Liver (tissue), 9 donors: ENCODE measurements around the gene CSTPP1. TPM values are rescaled to one million over a fixed set of nuclear protein-coding genes. Genes with fewer than 3 reads are reported as not detected.

Experiments
- DNase-seq: peaks from one replicate; pipeline ENCODE4 v3.0.0-alpha.2; 2017; ENCODE audit warnings: low spot score
- H3K27ac ChIP-seq, 2 donors: one replicate each; pipeline ENCODE4 v1.7.0; 2013; ENCODE audit warnings: inconsistent platforms in 2 of 2, low read length in 2 of 2, control low read depth in 1 of 2, low read depth in 1 of 2, mild to moderate bottlenecking in 1 of 2
- H3K27me3 ChIP-seq, 4 donors: one replicate each; pipeline versions ENCODE4 v1.6.1 to v1.7.0; 2013; ENCODE audit warnings: low read length in 3 of 4, inconsistent platforms in 1 of 4, mild to moderate bottlenecking in 1 of 4, moderate library complexity in 1 of 4; ENCODE audit not compliant: control insufficient read depth in 4 of 4, insufficient read depth in 4 of 4
- H3K36me3 ChIP-seq, 4 donors: one replicate each; pipeline versions ENCODE4 v1.6.1 to v1.7.0; 2013; ENCODE audit warnings: low read length in 3 of 4, mild to moderate bottlenecking in 3 of 4, low read depth in 1 of 4, moderate library complexity in 1 of 4; ENCODE audit not compliant: control insufficient read depth in 4 of 4, insufficient read depth in 3 of 4
- H3K4me1 ChIP-seq, 4 donors: one replicate each; pipeline versions ENCODE4 v1.6.1 to v1.7.0; 2013; ENCODE audit warnings: low read length in 3 of 4, mild to moderate bottlenecking in 3 of 4, moderate library complexity in 1 of 4; ENCODE audit not compliant: control insufficient read depth in 4 of 4, insufficient read depth in 4 of 4
- H3K4me3 ChIP-seq, 3 donors: one replicate each; pipeline versions ENCODE4 v1.6.1 to v1.7.0; 2013; ENCODE audit warnings: low read length in 3 of 3, control low read depth in 1 of 3, low read depth in 1 of 3, mild to moderate bottlenecking in 1 of 3
- H3K9ac ChIP-seq, 2 donors: one replicate each; pipeline ENCODE4 v1.7.0; 2013; ENCODE audit warnings: low read length in 2 of 2, mild to moderate bottlenecking in 2 of 2, moderate library complexity in 2 of 2, control low read depth in 1 of 2, low read depth in 1 of 2
- H3K9me3 ChIP-seq, 4 donors: one replicate each; pipeline versions ENCODE4 v1.6.1 to v1.7.0; 2013; ENCODE audit warnings: low read length in 3 of 4; ENCODE audit not compliant: control insufficient read depth in 4 of 4
- EGR1 ChIP-seq, 2 donors: IDR thresholded peaks; 2 replicates each; pipeline ENCODE4 v1.6.1; 2016 to 2018; ENCODE audit warnings: antibody characterized with exemption in 2 of 2, low read depth in 2 of 2
- FOXA1 ChIP-seq: IDR thresholded peaks from 2 replicates; pipeline ENCODE4 v1.6.1; 2016; ENCODE audit warnings: antibody characterized with exemption
- FOXA2 ChIP-seq: IDR thresholded peaks from 2 replicates; pipeline ENCODE4 v1.6.1; 2016; ENCODE audit warnings: antibody characterized with exemption
- GABPA ChIP-seq, 2 donors: IDR thresholded peaks in 1 of 2; conservative IDR thresholded peaks in 1 of 2; 2 replicates each; pipeline ENCODE4 v1.6.1; 2016; ENCODE audit warnings: antibody characterized with exemption in 2 of 2, mild to moderate bottlenecking in 1 of 2, moderate library complexity in 1 of 2
- HNF4A ChIP-seq, 2 donors: conservative IDR thresholded peaks; 2 replicates each; pipeline ENCODE4 v1.6.1; 2016; ENCODE audit warnings: antibody characterized with exemption in 2 of 2, mild to moderate bottlenecking in 2 of 2
- HNF4G ChIP-seq: IDR thresholded peaks from 2 replicates; pipeline ENCODE4 v1.6.1; 2016; ENCODE audit warnings: antibody characterized with exemption
- JUND ChIP-seq, 2 donors: IDR thresholded peaks; 2 replicates each; pipeline ENCODE4 v1.6.1; 2016; ENCODE audit warnings: antibody characterized with exemption in 2 of 2
- NR2F2 ChIP-seq: IDR thresholded peaks from 2 replicates; pipeline ENCODE4 v1.6.1; 2016; ENCODE audit warnings: antibody characterized with exemption
- RAD21 ChIP-seq, 2 donors: IDR thresholded peaks; 2 replicates each; pipeline ENCODE4 v1.6.1; 2016; ENCODE audit warnings: antibody characterized with exemption in 2 of 2, mild to moderate bottlenecking in 2 of 2
- RXRA ChIP-seq, 2 donors: IDR thresholded peaks; 2 replicates each; pipeline ENCODE4 v1.6.1; 2017 to 2018; ENCODE audit warnings: antibody characterized with exemption in 2 of 2, mild to moderate bottlenecking in 1 of 2
- SP1 ChIP-seq: IDR thresholded peaks from 2 replicates; pipeline ENCODE4 v1.6.1; 2018; ENCODE audit warnings: antibody characterized with exemption, mild to moderate bottlenecking
- TAF1 ChIP-seq: conservative IDR thresholded peaks from 2 replicates; pipeline ENCODE4 v1.6.1; 2016; ENCODE audit warnings: antibody characterized with exemption, mild to moderate bottlenecking
- YY1 ChIP-seq: IDR thresholded peaks from 2 replicates; pipeline ENCODE4 v1.6.1; 2016; ENCODE audit warnings: antibody characterized with exemption, mild to moderate bottlenecking
- WGBS: extraction: QIAGEN DNeasy Blood & Tissue Kit; methylation state at CpG from one replicate; pipeline ENCODE4 v1.1.7; 2013; 5-methylcytosine and 5-hydroxymethylcytosine counted together
- polyA plus RNA-seq, 2 donors: library from polyadenylated mRNA; stranded (reverse) in 1 of 2; unstranded in 1 of 2; fragments of 200-250 nt in 1 of 2; fragments of >200 nt in 1 of 2; fragmentation: Nextera tagmentation in 1 of 2; extraction: Ambion mirVana in 1 of 2; gene quantifications; one replicate each; pipeline versions ENCODE4 v1.2.1 to v1.2.3, GENCODE V29; 2013 to 2015
- total RNA-seq, 2 donors: library from RNA; depleted of rRNA; stranded (reverse); fragments of >200 nt; gene quantifications; one replicate each; pipeline ENCODE4 v1.2.3, GENCODE V29; 2014
- TF ChIP-seq, protein P1 (sequence below): IDR thresholded peaks from 2 replicates; pipeline ENCODE4 v1.6.1; 2016; ENCODE audit warnings: antibody characterized with exemption, mild to moderate bottlenecking
- TF ChIP-seq, protein P2 (sequence below): fragments of 150-350 bp; IDR thresholded peaks from 2 replicates; pipeline ENCODE4 v1.5.1; 2017; ENCODE audit warnings: improper control_type of control experiment, low read depth, low read length; ENCODE audit not compliant: missing input control
- TF ChIP-seq, protein P3 (sequence below): IDR thresholded peaks from 2 replicates; pipeline ENCODE4 v1.6.1; 2016; ENCODE audit warnings: antibody characterized with exemption
- TF ChIP-seq, protein P4 (sequence below): IDR thresholded peaks from 2 replicates; pipeline ENCODE4 v1.6.1; 2016; ENCODE audit warnings: antibody characterized with exemption
- TF ChIP-seq, protein P5 (sequence below): IDR thresholded peaks from 2 replicates; pipeline ENCODE4 v1.6.1; 2016; ENCODE audit warnings: antibody characterized with exemption
- donor health status: healthy.
- donor health status: healthy.
- donor health status: healthy.
- donor health status: healthy.
- donor health status: healthy.

CSTPP1 gene
- total and polyA plus RNA-seq, 4 donors = 5.4 to 6.6 (median 5.7) TPM

DNA sequence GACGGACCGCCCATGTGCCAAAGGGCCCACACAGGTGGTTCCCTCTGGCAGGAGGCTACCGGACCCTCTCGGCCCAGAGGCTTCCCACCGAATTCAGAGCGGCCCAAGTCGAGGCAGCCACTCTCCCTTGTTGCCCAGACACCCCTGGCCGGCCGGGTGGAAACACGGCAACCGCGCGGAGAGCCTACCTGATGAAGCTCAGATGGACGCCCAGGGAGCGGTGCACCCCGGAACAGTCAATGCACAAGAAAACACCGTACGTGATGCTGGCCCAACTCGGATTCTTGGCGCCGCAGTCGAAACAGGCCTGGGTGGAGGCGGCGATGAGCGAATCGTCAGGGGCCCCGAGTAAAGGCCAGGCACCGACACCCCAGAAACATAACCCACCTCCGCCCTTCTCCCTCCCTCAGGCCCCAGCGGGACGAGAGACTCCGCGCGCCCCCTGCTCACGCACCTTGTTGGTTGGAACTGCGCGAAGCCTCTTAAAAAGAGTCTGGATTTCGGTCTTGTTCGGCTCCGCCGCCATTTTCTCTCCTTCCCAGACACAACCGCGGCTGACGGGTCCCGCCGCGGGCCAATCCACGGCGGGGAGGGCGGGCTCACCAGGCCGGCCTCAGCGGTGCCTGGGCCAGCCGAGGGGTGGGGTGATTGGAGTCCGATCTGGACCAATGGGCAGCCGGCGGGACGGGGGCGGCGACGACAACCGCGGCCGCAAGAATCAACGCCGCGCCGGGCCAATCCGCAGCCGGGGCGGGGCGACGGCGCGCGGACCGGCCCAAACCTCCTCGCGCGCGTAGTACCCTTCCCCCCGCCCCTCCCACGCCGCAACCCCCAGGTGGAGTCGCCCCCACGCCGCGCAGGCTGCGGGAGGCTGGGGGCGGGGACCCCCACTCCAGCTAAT lies 240.0 kb downstream of the CSTPP1 start, which contains the start of gene ARFGAP2:
TSS of gene ARFGAP2 (minus strand) at position 552 of the 901 bp plus-strand sequence. CDS start at position 526, 26 bp downstream.
- peaks cover 6 to 20% (median 17%) of the 10 kb centered on the region in 4 donors for H3K36me3 ChIP-seq
- H3K9ac ChIP-seq = peak within 1 kb of the TSS; percentile 95 to 97
- H3K27me3 ChIP-seq = no peaks in the 10 kb centered on the region
- TF ChIP-seq NR2F2 = no peak
- TF ChIP-seq YY1 = peak; percentile 98
- TF ChIP-seq, protein P1, sequence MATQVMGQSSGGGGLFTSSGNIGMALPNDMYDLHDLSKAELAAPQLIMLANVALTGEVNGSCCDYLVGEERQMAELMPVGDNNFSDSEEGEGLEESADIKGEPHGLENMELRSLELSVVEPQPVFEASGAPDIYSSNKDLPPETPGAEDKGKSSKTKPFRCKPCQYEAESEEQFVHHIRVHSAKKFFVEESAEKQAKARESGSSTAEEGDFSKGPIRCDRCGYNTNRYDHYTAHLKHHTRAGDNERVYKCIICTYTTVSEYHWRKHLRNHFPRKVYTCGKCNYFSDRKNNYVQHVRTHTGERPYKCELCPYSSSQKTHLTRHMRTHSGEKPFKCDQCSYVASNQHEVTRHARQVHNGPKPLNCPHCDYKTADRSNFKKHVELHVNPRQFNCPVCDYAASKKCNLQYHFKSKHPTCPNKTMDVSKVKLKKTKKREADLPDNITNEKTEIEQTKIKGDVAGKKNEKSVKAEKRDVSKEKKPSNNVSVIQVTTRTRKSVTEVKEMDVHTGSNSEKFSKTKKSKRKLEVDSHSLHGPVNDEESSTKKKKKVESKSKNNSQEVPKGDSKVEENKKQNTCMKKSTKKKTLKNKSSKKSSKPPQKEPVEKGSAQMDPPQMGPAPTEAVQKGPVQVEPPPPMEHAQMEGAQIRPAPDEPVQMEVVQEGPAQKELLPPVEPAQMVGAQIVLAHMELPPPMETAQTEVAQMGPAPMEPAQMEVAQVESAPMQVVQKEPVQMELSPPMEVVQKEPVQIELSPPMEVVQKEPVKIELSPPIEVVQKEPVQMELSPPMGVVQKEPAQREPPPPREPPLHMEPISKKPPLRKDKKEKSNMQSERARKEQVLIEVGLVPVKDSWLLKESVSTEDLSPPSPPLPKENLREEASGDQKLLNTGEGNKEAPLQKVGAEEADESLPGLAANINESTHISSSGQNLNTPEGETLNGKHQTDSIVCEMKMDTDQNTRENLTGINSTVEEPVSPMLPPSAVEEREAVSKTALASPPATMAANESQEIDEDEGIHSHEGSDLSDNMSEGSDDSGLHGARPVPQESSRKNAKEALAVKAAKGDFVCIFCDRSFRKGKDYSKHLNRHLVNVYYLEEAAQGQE = peak; percentile 46
- TF ChIP-seq, protein P2, sequence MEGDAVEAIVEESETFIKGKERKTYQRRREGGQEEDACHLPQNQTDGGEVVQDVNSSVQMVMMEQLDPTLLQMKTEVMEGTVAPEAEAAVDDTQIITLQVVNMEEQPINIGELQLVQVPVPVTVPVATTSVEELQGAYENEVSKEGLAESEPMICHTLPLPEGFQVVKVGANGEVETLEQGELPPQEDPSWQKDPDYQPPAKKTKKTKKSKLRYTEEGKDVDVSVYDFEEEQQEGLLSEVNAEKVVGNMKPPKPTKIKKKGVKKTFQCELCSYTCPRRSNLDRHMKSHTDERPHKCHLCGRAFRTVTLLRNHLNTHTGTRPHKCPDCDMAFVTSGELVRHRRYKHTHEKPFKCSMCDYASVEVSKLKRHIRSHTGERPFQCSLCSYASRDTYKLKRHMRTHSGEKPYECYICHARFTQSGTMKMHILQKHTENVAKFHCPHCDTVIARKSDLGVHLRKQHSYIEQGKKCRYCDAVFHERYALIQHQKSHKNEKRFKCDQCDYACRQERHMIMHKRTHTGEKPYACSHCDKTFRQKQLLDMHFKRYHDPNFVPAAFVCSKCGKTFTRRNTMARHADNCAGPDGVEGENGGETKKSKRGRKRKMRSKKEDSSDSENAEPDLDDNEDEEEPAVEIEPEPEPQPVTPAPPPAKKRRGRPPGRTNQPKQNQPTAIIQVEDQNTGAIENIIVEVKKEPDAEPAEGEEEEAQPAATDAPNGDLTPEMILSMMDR = no peak
- no peak for TF ChIP-seq HNF4A (conservative IDR thresholded peaks at IDR 0.05)
- no peak for TF ChIP-seq FOXA2
- peak in 1 of 2 donors; percentile 32 for TF ChIP-seq GABPA (IDR thresholded peaks at IDR 0.05 in 1 of 2, conservative IDR thresholded peaks at IDR 0.05 in 1 of 2)
- TF ChIP-seq FOXA1 = no peak
- TF ChIP-seq, protein P3, sequence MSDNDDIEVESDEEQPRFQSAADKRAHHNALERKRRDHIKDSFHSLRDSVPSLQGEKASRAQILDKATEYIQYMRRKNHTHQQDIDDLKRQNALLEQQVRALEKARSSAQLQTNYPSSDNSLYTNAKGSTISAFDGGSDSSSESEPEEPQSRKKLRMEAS = peak; percentile 0
- TF ChIP-seq JUND (IDR thresholded peaks at IDR 0.05) = no peak
- TF ChIP-seq, protein P4, sequence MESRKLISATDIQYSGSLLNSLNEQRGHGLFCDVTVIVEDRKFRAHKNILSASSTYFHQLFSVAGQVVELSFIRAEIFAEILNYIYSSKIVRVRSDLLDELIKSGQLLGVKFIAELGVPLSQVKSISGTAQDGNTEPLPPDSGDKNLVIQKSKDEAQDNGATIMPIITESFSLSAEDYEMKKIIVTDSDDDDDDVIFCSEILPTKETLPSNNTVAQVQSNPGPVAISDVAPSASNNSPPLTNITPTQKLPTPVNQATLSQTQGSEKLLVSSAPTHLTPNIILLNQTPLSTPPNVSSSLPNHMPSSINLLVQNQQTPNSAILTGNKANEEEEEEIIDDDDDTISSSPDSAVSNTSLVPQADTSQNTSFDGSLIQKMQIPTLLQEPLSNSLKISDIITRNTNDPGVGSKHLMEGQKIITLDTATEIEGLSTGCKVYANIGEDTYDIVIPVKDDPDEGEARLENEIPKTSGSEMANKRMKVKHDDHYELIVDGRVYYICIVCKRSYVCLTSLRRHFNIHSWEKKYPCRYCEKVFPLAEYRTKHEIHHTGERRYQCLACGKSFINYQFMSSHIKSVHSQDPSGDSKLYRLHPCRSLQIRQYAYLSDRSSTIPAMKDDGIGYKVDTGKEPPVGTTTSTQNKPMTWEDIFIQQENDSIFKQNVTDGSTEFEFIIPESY = no peak
- TF ChIP-seq, protein P5, sequence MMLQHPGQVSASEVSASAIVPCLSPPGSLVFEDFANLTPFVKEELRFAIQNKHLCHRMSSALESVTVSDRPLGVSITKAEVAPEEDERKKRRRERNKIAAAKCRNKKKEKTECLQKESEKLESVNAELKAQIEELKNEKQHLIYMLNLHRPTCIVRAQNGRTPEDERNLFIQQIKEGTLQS = no peak
- TF ChIP-seq HNF4G = no peak
- peak; percentile 63 for TF ChIP-seq SP1
- peak in 1 of 2 donors; percentile 26 for TF ChIP-seq RXRA (IDR thresholded peaks at IDR 0.05)
- TF ChIP-seq RAD21 (IDR thresholded peaks at IDR 0.05) = no peak
- no peak for TF ChIP-seq TAF1
- TF ChIP-seq EGR1 (IDR thresholded peaks at IDR 0.05; ENCODE audit: low read depth in 2 of 2) = peak in 1 of 2 donors; percentile 59
- peak; percentile 95 for DNase-seq
- no peaks in the 10 kb centered on the region for H3K9me3 ChIP-seq
- peak within 1 kb of the TSS; percentile 80 to 92 (median 88) for H3K4me3 ChIP-seq
- H3K4me1 ChIP-seq = peaks cover 14 to 77% (median 62%) of the 10 kb centered on the region in 4 donors
- under 1% methylated on average over 89 of the region's 89 CpGs for WGBS
- peak within 1 kb of the TSS; percentile 94 to 99 for H3K27ac ChIP-seq
